Lower lobe of right lung (tissue), 2 donors: ENCODE measurements around the gene STAC3. TPM values are rescaled to one million over a fixed set of nuclear protein-coding genes. Genes with fewer than 3 reads are reported as not detected.

Experiments
- ATAC-seq, 2 donors: fragments of 200-7000 bp; cut with Tn5 transposase; one replicate each; pipeline ENCODE4 v1.9.1; 2020 to 2022; ENCODE audit warnings: mild to moderate bottlenecking in 2 of 2, moderate library complexity in 2 of 2
- DNase-seq: peaks from one replicate; pipeline ENCODE4 v3.0.0-alpha.2; 2020
- H3K27ac ChIP-seq: fragments of 200-600 bp; one replicate; pipeline ENCODE4 v1.8.0; 2022
- H3K27me3 ChIP-seq: fragments of 200-600 bp; one replicate; pipeline ENCODE4 v1.8.0; 2022; ENCODE audit warnings: low read depth
- H3K36me3 ChIP-seq: fragments of 200-600 bp; one replicate; pipeline ENCODE4 v1.8.0; 2022; ENCODE audit warnings: mild to moderate bottlenecking
- H3K4me1 ChIP-seq: fragments of 200-600 bp; one replicate; pipeline ENCODE4 v1.8.0; 2022
- H3K4me3 ChIP-seq: fragments of 200-600 bp; one replicate; pipeline ENCODE4 v1.8.0; 2022; ENCODE audit warnings: mild to moderate bottlenecking
- H3K9me3 ChIP-seq: fragments of 200-600 bp; one replicate; pipeline ENCODE4 v1.8.0; 2022
- intact Hi-C: fragments of 100-400 bp; cut with DNase I; formaldehyde crosslinking; loops from one replicate; pipeline ENCODE4 v1.11.0; 2022
- microRNA-seq: library from miRNA; unstranded; fragments of <30 nt; microRNA quantifications from one replicate; pipeline ENCODE4 v1.2.0, GENCODE V29; 2020; ENCODE audit warnings: borderline number of aligned reads
- total RNA-seq: library from RNA; stranded (reverse); fragmentation: NEBNext Ultra II Directional; extraction: Animal tissue kit (Norgen Biotek cat#: 25700); gene quantifications from one replicate; pipeline ENCODE4 v1.2.1, GENCODE V29; 2021
- TF ChIP-seq, protein P1 (sequence below): fragments of 200-600 bp; IDR thresholded peaks from one replicate; pipeline ENCODE4 v1.8.0; 2022; ENCODE audit warnings: antibody characterized with exemption, mild to moderate bottlenecking
- donor health status: DM: no; HTN: yes; CAD: no; lungs with severe emphysema.

STAC3 gene
- total RNA-seq, 1 donor from 2014 or later: 8.7 TPM

- H3K36me3 ChIP-seq: peaks cover 91% of the 10 kb centered on the region
- no peak overlapping the region for H3K4me3 ChIP-seq
- no peak overlapping the region for H3K27ac ChIP-seq
- ATAC-seq (no peak), DNase-seq (no peak)
- no peaks in the 10 kb centered on the region for H3K9me3 ChIP-seq
- TF ChIP-seq, protein P1, sequence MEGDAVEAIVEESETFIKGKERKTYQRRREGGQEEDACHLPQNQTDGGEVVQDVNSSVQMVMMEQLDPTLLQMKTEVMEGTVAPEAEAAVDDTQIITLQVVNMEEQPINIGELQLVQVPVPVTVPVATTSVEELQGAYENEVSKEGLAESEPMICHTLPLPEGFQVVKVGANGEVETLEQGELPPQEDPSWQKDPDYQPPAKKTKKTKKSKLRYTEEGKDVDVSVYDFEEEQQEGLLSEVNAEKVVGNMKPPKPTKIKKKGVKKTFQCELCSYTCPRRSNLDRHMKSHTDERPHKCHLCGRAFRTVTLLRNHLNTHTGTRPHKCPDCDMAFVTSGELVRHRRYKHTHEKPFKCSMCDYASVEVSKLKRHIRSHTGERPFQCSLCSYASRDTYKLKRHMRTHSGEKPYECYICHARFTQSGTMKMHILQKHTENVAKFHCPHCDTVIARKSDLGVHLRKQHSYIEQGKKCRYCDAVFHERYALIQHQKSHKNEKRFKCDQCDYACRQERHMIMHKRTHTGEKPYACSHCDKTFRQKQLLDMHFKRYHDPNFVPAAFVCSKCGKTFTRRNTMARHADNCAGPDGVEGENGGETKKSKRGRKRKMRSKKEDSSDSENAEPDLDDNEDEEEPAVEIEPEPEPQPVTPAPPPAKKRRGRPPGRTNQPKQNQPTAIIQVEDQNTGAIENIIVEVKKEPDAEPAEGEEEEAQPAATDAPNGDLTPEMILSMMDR: no peak
- no peaks in the 10 kb centered on the region for H3K4me1 ChIP-seq
- intact Hi-C loops: no loop called here
- H3K27me3 ChIP-seq: no peaks in the 10 kb centered on the region
These were observed 55.2 kb downstream of the STAC3 start for GRCh38 chr12:57195611-57196371.

DNA sequence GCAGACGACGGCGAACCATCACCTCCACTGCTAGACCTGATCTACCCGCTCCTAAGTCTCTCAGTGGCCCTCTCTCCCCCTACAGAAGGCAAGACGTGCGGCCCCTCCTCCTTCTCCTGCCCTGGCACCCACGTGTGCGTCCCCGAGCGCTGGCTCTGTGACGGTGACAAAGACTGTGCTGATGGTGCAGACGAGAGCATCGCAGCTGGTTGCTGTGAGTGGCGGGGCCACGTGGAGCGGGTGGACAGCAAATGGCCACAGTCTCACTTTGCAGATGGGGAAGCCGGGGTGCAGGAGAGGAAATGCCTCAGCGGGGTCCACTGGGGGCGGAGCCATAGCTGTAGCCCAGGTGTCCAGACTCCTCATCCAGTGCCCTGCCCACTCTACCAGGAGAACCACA lies 55.8 kb downstream of the STAC3 start:
- no peak for DNase-seq
- no peak overlapping the region for H3K4me3 ChIP-seq
- intact Hi-C loops: no loop called here

GRCh38 chr12:57194253-57194652 lies 56.7 kb downstream of the STAC3 start:
- Histone ChIP-seq H3K4me3 (no peak overlapping the region), H3K9me3 (no peaks in the 10 kb centered on the region), H3K27ac (no peak overlapping the region), H3K27me3 (no peaks in the 10 kb centered on the region), H3K36me3 (peaks cover 93% of the 10 kb centered on the region), H3K4me1 (peaks cover 10% of the 10 kb centered on the region)
- ATAC-seq (no peak), DNase-seq (no peak)
- intact Hi-C loops: no loop called here
- TF ChIP-seq, protein P1: no peak

More for the DNA sequence above, 55.8 kb downstream of the STAC3 start:
- ATAC-seq: no peak
- Histone ChIP-seq H3K36me3 (peaks cover 91% of the 10 kb centered on the region), H3K27me3 (no peaks in the 10 kb centered on the region), H3K4me1 (peaks cover 6% of the 10 kb centered on the region), H3K9me3 (no peaks in the 10 kb centered on the region), H3K27ac (no peak overlapping the region)
- TF ChIP-seq, protein P1: no peak

GRCh38 chr12:57193706-57194245 lies 57.2 kb downstream of the STAC3 start:
- no peak for ATAC-seq
- no peak overlapping the region for H3K27ac ChIP-seq

More at GRCh38 chr12:57193706-57194245, 57.2 kb downstream of the STAC3 start:
- intact Hi-C loops: no loop called here
- Histone ChIP-seq H3K27me3 (no peaks in the 10 kb centered on the region), H3K9me3 (no peaks in the 10 kb centered on the region), H3K4me3 (no peak overlapping the region), H3K4me1 (peaks cover 10% of the 10 kb centered on the region), H3K36me3 (peaks cover 93% of the 10 kb centered on the region)
- DNase-seq: no peak
- TF ChIP-seq, protein P1: no peak

Small RNA genes lying within 50 kb of the gene (microRNA-seq; reads per million reads assigned to microRNA genes)
- gene MIR1228: 1.5 reads per million

Other genes starting within 250 kb of the STAC3 start
- gene ZBTB39, start 244.6 kb downstream of the STAC3 start, total RNA-seq: 6.8 TPM
- gene TAC3, start 234.7 kb downstream of the STAC3 start, total RNA-seq: not detected
- gene MYO1A, start 201.1 kb downstream of the STAC3 start, total RNA-seq: 2.9 TPM
- gene NEMP1, start 172.4 kb downstream of the STAC3 start, total RNA-seq: 19.1 TPM
- gene NAB2, start 162.1 kb downstream of the STAC3 start, total RNA-seq: 28.9 TPM
- gene STAT6, start 139.8 kb downstream of the STAC3 start, total RNA-seq: 269 TPM
- gene LRP1, start 122.7 kb downstream of the STAC3 start, total RNA-seq: 404 TPM
- not detected for gene LRP1-AS, start 103.6 kb downstream of the STAC3 start, total RNA-seq
- not detected for gene NXPH4, start 34.4 kb downstream of the STAC3 start, total RNA-seq
- 66.6 TPM for gene SHMT2, start 21.5 kb downstream of the STAC3 start, total RNA-seq
- gene R3HDM2, start 179.9 kb upstream of the STAC3 start, total RNA-seq: 79.3 TPM
- gene INHBC, start 183.6 kb upstream of the STAC3 start, total RNA-seq: not detected
- gene INHBE, start 204.1 kb upstream of the STAC3 start, total RNA-seq: not detected
- gene GLI1, start 208.6 kb upstream of the STAC3 start, total RNA-seq: 0.21 TPM
- 54.2 TPM for gene ARHGAP9, start 228.7 kb upstream of the STAC3 start, total RNA-seq
- gene MARS1, start 236.9 kb upstream of the STAC3 start, total RNA-seq: 131 TPM